ENCODE results near the gene PVALEF. TPM values are rescaled to one million over a fixed set of nuclear protein-coding genes. Genes with fewer than 3 reads are reported as not detected.

PVALEF gene
- total RNA-seq, 4 donors from 2014 or later: not detected

DNA sequence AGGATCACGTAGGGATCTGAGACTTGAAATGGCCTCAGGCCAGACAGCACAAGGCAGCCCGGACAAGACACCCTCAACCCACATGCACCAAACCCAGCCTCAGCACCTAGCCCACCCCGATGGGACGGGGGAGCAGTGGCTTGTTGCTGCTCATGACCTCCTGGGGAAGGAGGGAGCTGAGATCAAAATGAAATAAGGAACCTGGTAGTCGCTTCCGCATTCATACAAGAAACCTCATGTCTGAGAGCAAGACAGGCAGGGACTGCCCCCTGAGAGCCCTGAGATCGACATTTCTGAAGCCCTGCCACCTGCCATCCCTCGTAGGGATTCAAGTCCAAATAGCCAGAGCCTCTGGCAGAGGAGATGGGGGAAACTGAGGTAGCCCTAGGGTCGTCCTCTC is 63.1 kb downstream of the PVALEF start:
- no peaks in the 10 kb centered on the region for H3K27me3 ChIP-seq
- H3K36me3 ChIP-seq: peaks cover 13 to 30% of the 10 kb centered on the region in 2 donors
- no peak overlapping the region for H3K4me3 ChIP-seq (replicated peaks in 1 of 3)
- 94 to 96% methylated on average over 9 of the region's 9 CpGs for WGBS, 2 donors
- no peak for DNase-seq
- no peaks in the 10 kb centered on the region for H3K9me3 ChIP-seq
- TF ChIP-seq POLR2A (IDR thresholded peaks at IDR 0.05): no peak
- TF ChIP-seq, protein P1, sequence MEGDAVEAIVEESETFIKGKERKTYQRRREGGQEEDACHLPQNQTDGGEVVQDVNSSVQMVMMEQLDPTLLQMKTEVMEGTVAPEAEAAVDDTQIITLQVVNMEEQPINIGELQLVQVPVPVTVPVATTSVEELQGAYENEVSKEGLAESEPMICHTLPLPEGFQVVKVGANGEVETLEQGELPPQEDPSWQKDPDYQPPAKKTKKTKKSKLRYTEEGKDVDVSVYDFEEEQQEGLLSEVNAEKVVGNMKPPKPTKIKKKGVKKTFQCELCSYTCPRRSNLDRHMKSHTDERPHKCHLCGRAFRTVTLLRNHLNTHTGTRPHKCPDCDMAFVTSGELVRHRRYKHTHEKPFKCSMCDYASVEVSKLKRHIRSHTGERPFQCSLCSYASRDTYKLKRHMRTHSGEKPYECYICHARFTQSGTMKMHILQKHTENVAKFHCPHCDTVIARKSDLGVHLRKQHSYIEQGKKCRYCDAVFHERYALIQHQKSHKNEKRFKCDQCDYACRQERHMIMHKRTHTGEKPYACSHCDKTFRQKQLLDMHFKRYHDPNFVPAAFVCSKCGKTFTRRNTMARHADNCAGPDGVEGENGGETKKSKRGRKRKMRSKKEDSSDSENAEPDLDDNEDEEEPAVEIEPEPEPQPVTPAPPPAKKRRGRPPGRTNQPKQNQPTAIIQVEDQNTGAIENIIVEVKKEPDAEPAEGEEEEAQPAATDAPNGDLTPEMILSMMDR (IDR thresholded peaks at IDR 0.05): no peak
- intact Hi-C loops (cut with DNase I): loop anchor here (10.0 kb wide), 1 partner anchor 194 kb away; the partner anchor contains the start of gene BAIAP2
- no peak overlapping the region for H3K27ac ChIP-seq
- peaks cover 0 to 2% of the 10 kb centered on the region in 2 donors for H3K4me1 ChIP-seq

GRCh38 chr17:81228834-81229665 is 63.7 kb downstream of the PVALEF start:
- 89 to 94% methylated on average over 15 to 27 of the region's 32 CpGs for WGBS, 2 donors
- no peak overlapping the region for H3K4me3 ChIP-seq (replicated peaks in 1 of 3)
- TF ChIP-seq, protein P1 (IDR thresholded peaks at IDR 0.05): no peak
- no peak for TF ChIP-seq POLR2A (IDR thresholded peaks at IDR 0.05)
- intact Hi-C loops (cut with DNase I): loop anchor here (10.0 kb wide), 1 partner anchor 194 kb away; the partner anchor contains the start of gene BAIAP2
- H3K4me1 ChIP-seq: no peaks in the 10 kb centered on the region
- DNase-seq: no peak
- no peaks in the 10 kb centered on the region for H3K9me3 ChIP-seq
- H3K27ac ChIP-seq: no peak overlapping the region
- peaks cover 13 to 30% of the 10 kb centered on the region in 2 donors for H3K36me3 ChIP-seq
- H3K27me3 ChIP-seq: no peaks in the 10 kb centered on the region

- H3K36me3 ChIP-seq: peaks cover 13 to 30% of the 10 kb centered on the region in 2 donors
- 93 to 96% methylated on average over 14 of the region's 14 CpGs for WGBS, 2 donors
- intact Hi-C loops (cut with DNase I): loop anchor here (10.0 kb wide), 1 partner anchor 195 kb away; the partner anchor contains the start of gene BAIAP2
Observed at GRCh38 chr17:81229666-81229920, 64.3 kb downstream of the PVALEF start.

DNA sequence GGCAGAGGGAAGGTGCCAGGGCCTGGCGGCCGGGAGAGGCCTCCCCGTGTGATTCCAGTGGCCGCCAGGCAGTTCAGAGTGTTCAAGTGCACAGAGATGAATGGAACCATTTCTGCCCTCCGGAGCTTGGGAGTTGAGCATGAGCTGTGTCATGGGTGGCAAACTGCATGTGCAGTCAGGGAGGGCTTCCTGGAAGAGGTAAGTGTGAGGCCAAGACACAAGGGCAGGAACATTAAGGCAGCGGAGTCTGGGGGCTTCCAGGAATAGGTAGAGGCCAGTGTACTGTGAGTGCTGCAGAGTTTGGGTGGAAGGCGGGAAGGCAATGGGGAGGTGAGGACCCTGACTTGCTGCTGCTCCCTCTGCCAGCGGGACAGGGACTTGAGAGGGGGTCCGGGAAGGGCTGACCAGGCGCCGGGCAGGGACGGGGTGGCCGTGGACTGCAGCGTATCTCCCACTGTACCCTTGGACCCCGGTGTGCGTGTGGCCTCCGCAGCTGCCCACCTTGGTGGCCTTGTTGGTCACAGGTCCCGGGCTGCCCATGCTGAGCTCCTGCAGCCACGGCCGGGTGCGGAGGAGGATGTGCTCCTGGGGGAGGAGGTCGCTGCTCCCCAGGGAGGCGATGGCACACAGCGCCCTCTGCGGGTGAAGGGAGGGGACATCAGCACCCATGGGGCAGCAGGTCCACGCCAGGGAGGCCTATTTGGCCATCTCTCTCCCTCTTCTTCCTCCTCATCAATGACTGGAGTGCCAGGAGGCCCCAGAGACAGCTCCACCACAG is 64.9 kb downstream of the PVALEF start:
- Histone ChIP-seq H3K4me1 (no peaks in the 10 kb centered on the region), H3K27me3 (no peaks in the 10 kb centered on the region), H3K36me3 (peaks cover 13 to 30% of the 10 kb centered on the region in 2 donors), H3K9me3 (no peaks in the 10 kb centered on the region), H3K27ac (no peak overlapping the region), H3K4me3 (replicated peaks in 1 of 3) (no peak overlapping the region)
- WGBS, 2 donors: 95 to 96% methylated on average over 13 to 21 of the region's 26 CpGs
- no peak for TF ChIP-seq POLR2A (IDR thresholded peaks at IDR 0.05)
- TF ChIP-seq, protein P1 (IDR thresholded peaks at IDR 0.05): no peak
- no peak for DNase-seq
- intact Hi-C loops (cut with DNase I): no loop called here

More at GRCh38 chr17:81229666-81229920, 64.3 kb downstream of the PVALEF start:
- Histone ChIP-seq H3K4me1 (no peaks in the 10 kb centered on the region), H3K9me3 (no peaks in the 10 kb centered on the region), H3K27me3 (no peaks in the 10 kb centered on the region), H3K4me3 (replicated peaks in 1 of 3) (no peak overlapping the region), H3K27ac (no peak overlapping the region)
- DNase-seq: no peak
- TF ChIP-seq, protein P1 (IDR thresholded peaks at IDR 0.05): no peak
- TF ChIP-seq POLR2A (IDR thresholded peaks at IDR 0.05): no peak
